K562 (cell line): ENCODE measurements around the gene PXN. TPM values are rescaled to one million over a fixed set of nuclear protein-coding genes. Genes with fewer than 3 reads are reported as not detected.

Experiments used
- ATAC-seq: fragments of 200-7000 bp; cut with Tn5 transposase; 3 replicates; pipeline ENCODE4 v1.9.1; 2020; ENCODE audit warnings: moderate library complexity
- BruUV-seq: library from RNA; stranded (reverse); fragments of 400-500 nt; replicated peaks from 2 replicates; lab custom pipeline; 2021; lab: Mats Ljungman, UMichigan
- CTCF ChIA-PET: fragments of 300-600 bp; formaldehyde crosslinking; extraction: SDS; loops from one replicate; lab custom pipeline; 2021; ENCODE audit warnings: low intra/inter-chr PET ratio; lab: Yijun Ruan, JAX
- POLR2A ChIA-PET: fragments of 300-600, 350-650 bp; sonication (Branson Sonifier 250); formaldehyde crosslinking; extraction: SDS; loops from one replicate; lab custom pipeline; 2021; ENCODE audit warnings: antibody characterized with exemption, inconsistent platforms; lab: Yijun Ruan, JAX
- DNase-seq, 4 experiments: peaks; one replicate each; pipeline versions ENCODE4 v3.0.0 to v3.0.0-alpha.2; 2011 to 2018; ENCODE audit warnings: low spot score in 3 of 4, mixed read lengths in 3 of 4; ENCODE audit errors: extremely low read depth in 1 of 4
- FAIRE-seq: peaks from 2 replicates; lab custom pipeline; 2011; peaks lifted over from hg19 to GRCh38; lab: Jason Lieb, UNC
- H2AFZ ChIP-seq: 2 replicates; pipeline ENCODE4 v1.6.0; 2011; ENCODE audit warnings: low read depth, low read length, control low read depth, inconsistent platforms
- H3K27ac ChIP-seq: fragments of 200-600 bp; 3 replicates; pipeline ENCODE4 v1.8.0; 2011; ENCODE audit warnings: low read depth, mild to moderate bottlenecking, control low read depth, inconsistent platforms, low read length, moderate library complexity, mixed read lengths; ENCODE audit errors: extremely low read depth
- H3K27me3 ChIP-seq, 2 experiments: fragments of 300-600 bp in 1 of 2; 2 replicates in 1 of 2; 3 replicates in 1 of 2; pipeline versions ENCODE4 v1.6.0 to v1.8.0; 2011; ENCODE audit warnings: inconsistent platforms in 2 of 2, low read length in 2 of 2, mild to moderate bottlenecking in 1 of 2, mixed read lengths in 1 of 2, moderate library complexity in 1 of 2; ENCODE audit not compliant: control insufficient read depth in 2 of 2, insufficient read depth in 2 of 2
- H3K36me3 ChIP-seq: fragments of 300-600 bp; 3 replicates; pipeline ENCODE4 v1.8.0; 2011; ENCODE audit warnings: mild to moderate bottlenecking, low read length, inconsistent platforms; ENCODE audit not compliant: control insufficient read depth, insufficient read depth
- H3K4me1 ChIP-seq, 2 experiments: fragments of 200-600 bp in 1 of 2; replicated peaks in 1 of 2; 2 replicates in 1 of 2; 3 replicates in 1 of 2; pipeline versions ENCODE4 v1.5.1 to v1.8.0; 2011; ENCODE audit warnings: inconsistent platforms in 2 of 2, low read length in 2 of 2, mild to moderate bottlenecking in 1 of 2, mixed read lengths in 1 of 2, moderate library complexity in 1 of 2; ENCODE audit not compliant: control insufficient read depth in 2 of 2, insufficient read depth in 2 of 2
- H3K4me2 ChIP-seq: 2 replicates; pipeline ENCODE4 v1.6.1; 2011; ENCODE audit warnings: low read length, control low read depth, inconsistent platforms, mixed read lengths; ENCODE audit not compliant: insufficient read depth
- H3K4me3 ChIP-seq: fragments of 200-600 bp; sonication (generic), shearing (Covaris generic); 2 replicates; pipeline ENCODE4 v1.5.1; 2016; ENCODE audit warnings: control low read depth, inconsistent platforms
- H3K79me2 ChIP-seq: fragments of 200-600 bp; 3 replicates; pipeline ENCODE4 v1.8.0; 2011; ENCODE audit warnings: low read length, inconsistent platforms; ENCODE audit not compliant: control insufficient read depth, insufficient read depth
- H3K9ac ChIP-seq, 2 experiments: 2 replicates each; pipeline versions ENCODE4 v1.6.0 to v1.6.1; 2011; ENCODE audit warnings: low read depth in 2 of 2, low read length in 2 of 2, control low read depth in 1 of 2, inconsistent platforms in 1 of 2, mild to moderate bottlenecking in 1 of 2, mixed read lengths in 1 of 2; ENCODE audit not compliant: insufficient read depth in 1 of 2
- H3K9me1 ChIP-seq: one replicate; pipeline ENCODE4 v1.6.0; 2011; ENCODE audit warnings: inconsistent platforms, mild to moderate bottlenecking, low read length, moderate library complexity; ENCODE audit not compliant: control insufficient read depth, insufficient read depth
- H3K9me3 ChIP-seq: replicated peaks from 2 replicates; pipeline ENCODE4 v1.5.1; 2011; ENCODE audit warnings: low read depth, low read length, inconsistent platforms; ENCODE audit not compliant: control insufficient read depth, insufficient read depth
- H4K20me1 ChIP-seq: replicated peaks from 2 replicates; pipeline ENCODE4 v1.6.1; 2011; ENCODE audit warnings: low read length, inconsistent platforms, mixed read lengths; ENCODE audit not compliant: control insufficient read depth, insufficient read depth
- COPS2 ChIP-seq: fragments of 450-650 bp; conservative IDR thresholded peaks from 2 replicates; pipeline ENCODE4 v1.6.1; 2016; ENCODE audit warnings: mild to moderate bottlenecking, moderate library complexity
- MEF2A ChIP-seq: IDR thresholded peaks from 2 replicates; pipeline ENCODE4 v1.6.1; 2011; ENCODE audit warnings: low read depth, mild to moderate bottlenecking, low read length, moderate library complexity; ENCODE audit not compliant: control insufficient read depth
- PATZ1 ChIP-seq: fragments of 250-450 bp; sonication (Bioruptor Pico); IDR thresholded peaks from 2 replicates; pipeline ENCODE4 v1.5.0; 2020; ENCODE audit warnings: mild to moderate bottlenecking, borderline replicate concordance
- PHTF2 ChIP-seq: fragments of 250-450 bp; sonication (Bioruptor Pico); IDR thresholded peaks from 2 replicates; pipeline ENCODE4 v1.5.0; 2021; ENCODE audit warnings: mild to moderate bottlenecking
- RBFOX2 ChIP-seq: fragments of 200-400 bp; formaldehyde crosslinking; IDR thresholded peaks from 2 replicates; pipeline ENCODE4 v1.6.1; 2017; ENCODE audit warnings: low read depth, mild to moderate bottlenecking, low read length, moderate library complexity
- ZC3H4 ChIP-seq: sonication (generic); formaldehyde crosslinking; IDR thresholded peaks from 2 replicates; pipeline ENCODE4 v1.9.0; 2021; ENCODE audit warnings: missing genetic modification reagents, borderline replicate concordance
- WGBS: fragments of 100-300 bp; shearing (Covaris generic); methylation state at CpG from one replicate; pipeline ENCODE4 v1.1.6; 2016; ENCODE audit warnings: low coverage, mixed read lengths; ENCODE audit not compliant: insufficient coverage; ENCODE audit errors: missing lambda C conversion rate; 5-methylcytosine and 5-hydroxymethylcytosine counted together
- in situ Hi-C: fragments of 300-500 bp; cut with MboI; formaldehyde crosslinking; loops from 4 replicates; pipeline ENCODE4 v1.15.0; 2018; ENCODE audit warnings: inconsistent platforms, mixed read lengths
- intact Hi-C: fragments of 100-400 bp; cut with micrococcal nuclease; formaldehyde crosslinking; loops from 2 replicates; pipeline ENCODE4 v1.14.2; 2022
- polyA plus RNA-seq, 8 experiments: library from polyadenylated mRNA; depleted of rRNA in 4 of 8; stranded (reverse) in 5 of 8; unstranded in 3 of 8; fragments of >200 nt; fragmentation: Nextera tagmentation in 2 of 8; fragmentation: Illumina TruSeq in 1 of 8; extraction: Ambion mirVana in 2 of 8; extraction: Trizol in 1 of 8; gene quantifications; 2 replicates each; pipeline versions ENCODE4 v1.2.1 to v1.2.3, GENCODE V29; 2011 to 2014; ENCODE audit warnings: inconsistent platforms in 1 of 8, missing spikeins in 1 of 8
- total RNA-seq, 7 experiments: library from RNA; depleted of rRNA in 6 of 7; stranded (reverse); fragments of >200 nt in 6 of 7; fragmentation: Illumina TruSeq in 2 of 7; extraction: Trizol in 2 of 7; gene quantifications; 2 replicates each; pipeline versions ENCODE4 v1.2.1 to v1.2.3, GENCODE V29; 2011 to 2021; ENCODE audit warnings: low replicate concordance in 1 of 7

Gene PXN
- total and polyA plus RNA-seq, 9 of the 15 experiments (the other 6 are each of a cell fraction or from before 2014, with no cell fraction given) = 4.0 to 74.1 (median 18.6) TPM

GRCh38 chr12:120175537-120175936 is 90.0 kb downstream of the PXN start:
- in situ Hi-C loops = no loop called here
- WGBS = 98% methylated on average over 11 of the region's 11 CpGs
- intact Hi-C loops = no loop called here
- H3K79me2 ChIP-seq = no peaks in the 10 kb centered on the region
- DNase-seq (no peak), ATAC-seq (no peak), FAIRE-seq (no peak)
- no peak overlapping the region for H3K9ac ChIP-seq
- H3K4me3 ChIP-seq = no peak overlapping the region
- H3K4me1 ChIP-seq = no peaks in the 10 kb centered on the region
- no TSS peak for BruUV-seq
- H3K36me3 ChIP-seq = peaks cover 94% of the 10 kb centered on the region
- H3K27ac ChIP-seq = no peak overlapping the region
- no peaks in the 10 kb centered on the region for H3K9me1 ChIP-seq
- no peak overlapping the region for H2AFZ ChIP-seq
- H3K27me3 ChIP-seq = no peaks in the 10 kb centered on the region
- no peaks in the 10 kb centered on the region for H4K20me1 ChIP-seq
- H3K4me2 ChIP-seq = no peak overlapping the region
- CTCF ChIA-PET = no interaction called here
- no peak for TF ChIP-seq PATZ1 (CRISPR knock-in tag)
- peak; percentile 22; the same call in 1 of the 2 replicates for TF ChIP-seq RBFOX2
- TF ChIP-seq ZC3H4 (CRISPR knock-in tag) = no peak
- TF ChIP-seq COPS2 = no peak
- TF ChIP-seq MEF2A = no peak
- no peak for TF ChIP-seq PHTF2 (CRISPR knock-in tag)
- POLR2A ChIA-PET = interaction anchor here (1.2 to 4.4 kb wide), 3 partner anchors 20 to 26 kb away, joined by 3 to 20 read pairs (median 13); partner anchors contain the start of genes GCN1 and RPLP0
- no peaks in the 10 kb centered on the region for H3K9me3 ChIP-seq
